ENCODE measurements around the gene FAM3A.
"Not testable (repeated sequence)": the region's sequence is repeated elsewhere in the genome, so short reads cannot be mapped to it uniquely, and the experiment has no call there.

FAM3A gene

DNA sequence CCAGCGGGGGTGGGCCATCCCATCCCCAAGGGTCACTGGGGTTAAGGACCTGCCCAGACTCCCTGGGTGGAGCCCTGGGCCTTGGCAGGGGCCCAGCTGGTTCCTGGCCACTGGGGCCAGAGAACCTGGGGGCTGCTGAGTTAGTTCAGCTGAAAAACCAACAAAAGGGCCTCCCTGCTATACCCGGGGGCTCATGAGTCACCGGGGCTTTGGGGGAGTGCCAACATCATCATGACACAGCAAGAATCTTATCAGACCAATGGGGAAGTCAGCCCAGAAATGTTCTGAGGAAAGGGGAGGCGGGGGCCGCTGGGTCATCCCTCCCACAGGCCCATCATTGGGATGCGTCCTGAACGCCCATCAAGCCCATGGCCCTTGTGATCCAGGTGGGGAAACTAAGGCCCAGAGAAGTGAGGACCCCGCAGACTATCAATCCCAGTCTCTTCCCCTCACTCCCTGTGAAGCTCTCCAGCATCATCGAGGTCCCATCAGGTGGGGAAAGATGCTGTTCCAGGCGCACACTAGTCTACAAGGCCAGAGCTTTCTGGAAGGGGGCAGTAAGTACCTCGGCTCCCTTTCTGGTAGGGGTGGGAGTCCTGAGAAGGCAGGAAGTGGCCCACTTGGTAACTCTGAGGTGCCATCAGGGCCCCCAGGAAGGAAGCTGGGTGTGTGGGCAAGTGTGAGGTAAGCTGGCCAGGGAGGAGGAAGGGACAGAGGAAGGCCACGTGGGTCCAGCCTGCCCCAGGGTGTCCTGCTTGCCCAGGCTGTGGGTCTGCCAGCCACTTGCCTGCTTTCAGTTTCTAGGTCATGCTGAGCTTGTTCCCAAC lies 26.1 kb upstream of the FAM3A start:
- H3F3A ChIP-seq (ENCODE audit: low read depth): no peaks in the 10 kb centered on the region
- peaks cover 17% of the 10 kb centered on the region for H3K79me2 ChIP-seq (ENCODE audit: insufficient read depth, low read length)
- H3K4me1 ChIP-seq (ENCODE audit: insufficient read depth, low read length, poor library complexity, severe bottlenecking): peaks cover 40% of the 10 kb centered on the region
- peak overlapping the region; percentile 68 for H3K9ac ChIP-seq (ENCODE audit: low read depth, low read length, poor library complexity, severe bottlenecking)
- H3K4me2 ChIP-seq (ENCODE audit: low read depth, low read length, poor library complexity, severe bottlenecking): peak overlapping the region; percentile 87
- peak overlapping the region; percentile 65 for H3K4me3 ChIP-seq (ENCODE audit: low read length, poor library complexity, severe bottlenecking)
- TF ChIP-seq, protein P1, sequence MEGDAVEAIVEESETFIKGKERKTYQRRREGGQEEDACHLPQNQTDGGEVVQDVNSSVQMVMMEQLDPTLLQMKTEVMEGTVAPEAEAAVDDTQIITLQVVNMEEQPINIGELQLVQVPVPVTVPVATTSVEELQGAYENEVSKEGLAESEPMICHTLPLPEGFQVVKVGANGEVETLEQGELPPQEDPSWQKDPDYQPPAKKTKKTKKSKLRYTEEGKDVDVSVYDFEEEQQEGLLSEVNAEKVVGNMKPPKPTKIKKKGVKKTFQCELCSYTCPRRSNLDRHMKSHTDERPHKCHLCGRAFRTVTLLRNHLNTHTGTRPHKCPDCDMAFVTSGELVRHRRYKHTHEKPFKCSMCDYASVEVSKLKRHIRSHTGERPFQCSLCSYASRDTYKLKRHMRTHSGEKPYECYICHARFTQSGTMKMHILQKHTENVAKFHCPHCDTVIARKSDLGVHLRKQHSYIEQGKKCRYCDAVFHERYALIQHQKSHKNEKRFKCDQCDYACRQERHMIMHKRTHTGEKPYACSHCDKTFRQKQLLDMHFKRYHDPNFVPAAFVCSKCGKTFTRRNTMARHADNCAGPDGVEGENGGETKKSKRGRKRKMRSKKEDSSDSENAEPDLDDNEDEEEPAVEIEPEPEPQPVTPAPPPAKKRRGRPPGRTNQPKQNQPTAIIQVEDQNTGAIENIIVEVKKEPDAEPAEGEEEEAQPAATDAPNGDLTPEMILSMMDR (conservative IDR thresholded peaks at IDR 0.05; ENCODE audit: low read length): no peak
- TF ChIP-seq EZH2phosphoT487 (IDR thresholded peaks at IDR 0.05; ENCODE audit: borderline replicate concordance): no peak
- H3K36me3 ChIP-seq (ENCODE audit: insufficient read depth, low read length): no peaks in the 10 kb centered on the region
- H3K9me2 ChIP-seq (replicated peaks; ENCODE audit: low read depth, low read length): no peaks in the 10 kb centered on the region
- H2AFZ ChIP-seq (ENCODE audit: low read length): no peak overlapping the region
- H4K20me1 ChIP-seq (ENCODE audit: insufficient read depth, low read length, poor library complexity, severe bottlenecking): no peaks in the 10 kb centered on the region
- no peaks in the 10 kb centered on the region for H3K27me3 ChIP-seq (ENCODE audit: insufficient read depth, low read length, poor library complexity, severe bottlenecking)
- no peaks in the 10 kb centered on the region for H3K9me3 ChIP-seq (ENCODE audit: insufficient read depth, low read depth, low read length)

DNA sequence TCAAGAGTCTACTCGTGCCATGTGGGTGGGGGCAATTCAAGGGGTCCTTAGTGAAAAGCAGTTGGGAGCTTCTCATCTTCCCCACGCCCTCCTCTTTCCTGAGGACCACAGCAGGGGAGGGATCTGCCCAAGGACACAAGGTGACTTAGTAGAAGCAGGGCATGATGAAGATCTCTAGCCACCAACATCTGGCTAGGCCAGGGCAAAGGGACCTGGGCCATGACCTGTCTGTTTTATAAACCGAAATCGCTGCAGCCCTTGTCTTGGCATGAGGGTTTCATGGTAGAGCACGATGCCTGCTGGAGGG lies 25.5 kb upstream of the FAM3A start:
- no peaks in the 10 kb centered on the region for H3K36me3 ChIP-seq (ENCODE audit: insufficient read depth, low read length)
- H3F3A ChIP-seq (ENCODE audit: low read depth): no peaks in the 10 kb centered on the region
- no peak overlapping the region for H2AFZ ChIP-seq (ENCODE audit: low read length)
- H3K9ac ChIP-seq (ENCODE audit: low read depth, low read length, poor library complexity, severe bottlenecking): peak overlapping the region; percentile 46
- TF ChIP-seq, protein P1 (conservative IDR thresholded peaks at IDR 0.05; ENCODE audit: low read length): no peak
- no peak for TF ChIP-seq EZH2phosphoT487 (IDR thresholded peaks at IDR 0.05; ENCODE audit: borderline replicate concordance)
- H4K20me1 ChIP-seq (ENCODE audit: insufficient read depth, low read length, poor library complexity, severe bottlenecking): no peaks in the 10 kb centered on the region
- H3K27me3 ChIP-seq (ENCODE audit: insufficient read depth, low read length, poor library complexity, severe bottlenecking): no peaks in the 10 kb centered on the region
- H3K79me2 ChIP-seq (ENCODE audit: insufficient read depth, low read length): peaks cover 17% of the 10 kb centered on the region
- H3K9me3 ChIP-seq (ENCODE audit: insufficient read depth, low read depth, low read length): no peaks in the 10 kb centered on the region
- peaks cover 40% of the 10 kb centered on the region for H3K4me1 ChIP-seq (ENCODE audit: insufficient read depth, low read length, poor library complexity, severe bottlenecking)
- no peaks in the 10 kb centered on the region for H3K9me2 ChIP-seq (replicated peaks; ENCODE audit: low read depth, low read length)
- H3K4me3 ChIP-seq (ENCODE audit: low read length, poor library complexity, severe bottlenecking): peak overlapping the region; percentile 65
- H3K4me2 ChIP-seq (ENCODE audit: low read depth, low read length, poor library complexity, severe bottlenecking): peak overlapping the region; percentile 87

DNA sequence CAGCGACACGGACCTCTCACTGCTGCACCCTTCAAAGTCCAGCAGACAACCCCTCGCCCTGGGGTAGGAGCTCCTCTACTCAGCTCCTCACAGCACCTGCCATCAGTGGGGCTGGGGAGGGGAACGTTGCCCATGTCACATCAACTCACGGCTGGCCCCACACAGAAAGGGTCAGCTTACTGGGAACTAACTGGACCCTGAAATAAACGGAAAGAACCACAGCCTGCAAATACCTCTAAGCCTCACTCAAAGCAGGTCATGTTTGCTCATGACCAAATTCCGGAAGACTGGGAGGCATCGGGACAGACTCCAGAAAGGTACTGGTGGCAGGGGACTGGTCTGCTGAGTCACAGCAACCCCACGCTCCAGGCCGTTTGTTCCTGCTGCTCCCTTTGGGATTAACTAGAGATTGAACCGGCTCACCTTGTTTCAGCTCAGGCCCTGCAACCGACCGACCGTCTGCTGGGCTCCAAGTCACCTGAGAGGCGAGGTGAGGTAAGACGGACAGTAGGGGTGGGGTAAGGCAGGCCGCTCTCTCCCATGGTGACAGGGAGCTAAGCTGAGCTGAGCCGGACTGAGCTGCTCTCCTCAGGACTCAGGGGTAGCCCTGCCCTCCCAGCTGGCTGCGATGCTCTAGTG lies 25.0 kb upstream of the FAM3A start:
- H2AFZ ChIP-seq (ENCODE audit: low read length): no peak overlapping the region
- H3K79me2 ChIP-seq (ENCODE audit: insufficient read depth, low read length): peaks cover 13% of the 10 kb centered on the region
- H3K4me1 ChIP-seq (ENCODE audit: insufficient read depth, low read length, poor library complexity, severe bottlenecking): peaks cover 36% of the 10 kb centered on the region
- no peaks in the 10 kb centered on the region for H3K27me3 ChIP-seq (ENCODE audit: insufficient read depth, low read length, poor library complexity, severe bottlenecking)
- TF ChIP-seq EZH2phosphoT487 (IDR thresholded peaks at IDR 0.05; ENCODE audit: borderline replicate concordance): no peak
- TF ChIP-seq, protein P1 (conservative IDR thresholded peaks at IDR 0.05; ENCODE audit: low read length): no peak
- no peaks in the 10 kb centered on the region for H3K9me2 ChIP-seq (replicated peaks; ENCODE audit: low read depth, low read length)
- H3F3A ChIP-seq (ENCODE audit: low read depth): no peaks in the 10 kb centered on the region
- peak overlapping the region; percentile 87 for H3K4me2 ChIP-seq (ENCODE audit: low read depth, low read length, poor library complexity, severe bottlenecking)
- no peak overlapping the region for H3K4me3 ChIP-seq (ENCODE audit: low read length, poor library complexity, severe bottlenecking)
- no peaks in the 10 kb centered on the region for H3K36me3 ChIP-seq (ENCODE audit: insufficient read depth, low read length)
- H3K9ac ChIP-seq (ENCODE audit: low read depth, low read length, poor library complexity, severe bottlenecking): peak overlapping the region; percentile 46
- no peaks in the 10 kb centered on the region for H3K9me3 ChIP-seq (ENCODE audit: insufficient read depth, low read depth, low read length)
- no peaks in the 10 kb centered on the region for H4K20me1 ChIP-seq (ENCODE audit: insufficient read depth, low read length, poor library complexity, severe bottlenecking)

DNA sequence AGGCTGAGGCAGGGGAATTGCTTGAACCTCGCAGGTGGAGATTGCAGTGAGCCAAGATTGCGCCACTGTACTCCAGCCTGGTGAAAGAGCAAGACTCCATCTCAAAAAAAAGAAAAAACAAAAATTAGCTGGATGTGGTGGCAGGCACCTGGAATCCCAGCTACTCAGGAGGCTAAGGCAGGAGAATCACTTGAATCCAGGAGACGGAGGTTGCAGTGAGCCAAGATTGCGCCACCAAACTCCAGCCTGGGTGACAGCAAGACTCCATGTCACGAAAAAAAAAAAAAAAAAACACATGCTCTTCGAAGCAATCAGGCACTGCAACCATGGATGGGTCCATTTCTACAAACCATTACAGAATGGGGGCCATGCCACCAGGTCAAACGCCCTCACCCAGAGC lies 24.3 kb upstream of the FAM3A start:
- not testable (repeated sequence) for H4K20me1 ChIP-seq (ENCODE audit: insufficient read depth, low read length, poor library complexity, severe bottlenecking); H3K9ac ChIP-seq (ENCODE audit: low read depth, low read length, poor library complexity, severe bottlenecking); H3K27me3 ChIP-seq (ENCODE audit: insufficient read depth, low read length, poor library complexity, severe bottlenecking); H2AFZ ChIP-seq (ENCODE audit: low read length); H3K9me3 ChIP-seq (ENCODE audit: insufficient read depth, low read depth, low read length); H3F3A ChIP-seq (ENCODE audit: low read depth); H3K4me2 ChIP-seq (ENCODE audit: low read depth, low read length, poor library complexity, severe bottlenecking); H3K36me3 ChIP-seq (ENCODE audit: insufficient read depth, low read length); H3K79me2 ChIP-seq (ENCODE audit: insufficient read depth, low read length); H3K9me2 ChIP-seq (replicated peaks; ENCODE audit: low read depth, low read length); H3K4me3 ChIP-seq (ENCODE audit: low read length, poor library complexity, severe bottlenecking)
- peaks cover 33% of the 10 kb centered on the region for H3K4me1 ChIP-seq (ENCODE audit: insufficient read depth, low read length, poor library complexity, severe bottlenecking)

All from Loucy (cell line).